Body of pancreas (tissue), 4 donors: ENCODE results near the gene THADA. TPM values are rescaled to one million over a fixed set of nuclear protein-coding genes. Genes with fewer than 3 reads are reported as not detected.

Source experiments
- ATAC-seq: fragments of 150-250 bp; one replicate; pipeline ENCODE4 v1.9.1; 2016
- DNase-seq, 4 donors: peaks; one replicate each; pipeline ENCODE4 v3.0.0-alpha.2; 2019
- H3K27ac ChIP-seq, 4 donors: fragments of 200-600 bp; sonication (generic); 1 replicate in 3 of 4; 2 replicates in 1 of 4; pipeline versions ENCODE4 v1.5.1 to v1.6.1; 2016 to 2019; ENCODE audit warnings: mild to moderate bottlenecking in 1 of 4, mixed read lengths in 1 of 4, moderate library complexity in 1 of 4
- H3K27me3 ChIP-seq, 2 donors: fragments of 200-600 bp; sonication (generic); one replicate each; pipeline ENCODE4 v1.6.0; 2016; ENCODE audit warnings: mild to moderate bottlenecking in 1 of 2
- H3K36me3 ChIP-seq, 2 donors: fragments of 200-600 bp; sonication (generic); replicated peaks in 1 of 2; 2 replicates each; pipeline ENCODE4 v1.5.1; 2016; ENCODE audit warnings: low read depth in 2 of 2; ENCODE audit not compliant: insufficient read depth in 1 of 2
- H3K4me1 ChIP-seq: fragments of 200-600 bp; sonication (generic); one replicate; pipeline ENCODE4 v1.6.0; 2016
- H3K4me3 ChIP-seq, 2 donors: fragments of 200-600 bp; sonication (generic); 1 replicate in 1 of 2; 2 replicates in 1 of 2; pipeline ENCODE4 v1.5.1; 2016 to 2019
- H3K9me3 ChIP-seq, 3 donors: fragments of 200-600 bp; sonication (generic); 1 replicate in 2 of 3; 2 replicates in 1 of 3; pipeline ENCODE4 v1.5.1; 2016
- POLR2A ChIP-seq, 3 donors: fragments of 450-650 bp; IDR thresholded peaks; one replicate each; pipeline ENCODE4 v1.6.1; 2016; ENCODE audit warnings: antibody characterized with exemption in 3 of 3, mild to moderate bottlenecking in 2 of 3
- WGBS, 2 donors: methylation state at CpG; one replicate each; pipeline ENCODE4 v1.1.5; 2017; 5-methylcytosine and 5-hydroxymethylcytosine counted together
- intact Hi-C: fragments of 100-400 bp; cut with DNase I; formaldehyde crosslinking; loops from one replicate; pipeline ENCODE4 v1.15.1; 2023
- total RNA-seq, 2 donors: library from RNA; depleted of rRNA; stranded (reverse); fragments of >200 nt; gene quantifications; one replicate each; pipeline ENCODE4 v1.1.0, GENCODE V29; 2016
- TF ChIP-seq, protein P1 (sequence below), 7 experiments: fragments of 450-650 bp in 4 of 7; fragments of 200-600 bp in 3 of 7; sonication (generic) in 3 of 7; IDR thresholded peaks; one replicate each; pipeline ENCODE4 v1.5.1; 2016 to 2019; ENCODE audit warnings: antibody characterized with exemption in 7 of 7

Gene THADA
- total RNA-seq, 2 donors from 2014 or later: 27.5 to 41.9 TPM

GRCh38 chr2:43279317-43279840, 316.5 kb downstream of the THADA start:
- Histone ChIP-seq H3K9me3 (peaks cover 0 to 3% (median 0%) of the 10 kb centered on the region in 3 donors), H3K4me1 (peaks cover 20% of the 10 kb centered on the region), H3K27ac (no peak overlapping the region), H3K4me3 (no peak overlapping the region), H3K36me3 (peaks cover 0 to 2% of the 10 kb centered on the region in 2 donors), H3K27me3 (no peaks in the 10 kb centered on the region)
- DNase-seq (no peak), ATAC-seq (no peak)
- intact Hi-C loops: no loop called here
- WGBS, 2 donors: 88 to 90% methylated on average over 8 of the region's 8 CpGs
- TF ChIP-seq POLR2A (IDR thresholded peaks at IDR 0.05): no peak
- TF ChIP-seq, protein P1, sequence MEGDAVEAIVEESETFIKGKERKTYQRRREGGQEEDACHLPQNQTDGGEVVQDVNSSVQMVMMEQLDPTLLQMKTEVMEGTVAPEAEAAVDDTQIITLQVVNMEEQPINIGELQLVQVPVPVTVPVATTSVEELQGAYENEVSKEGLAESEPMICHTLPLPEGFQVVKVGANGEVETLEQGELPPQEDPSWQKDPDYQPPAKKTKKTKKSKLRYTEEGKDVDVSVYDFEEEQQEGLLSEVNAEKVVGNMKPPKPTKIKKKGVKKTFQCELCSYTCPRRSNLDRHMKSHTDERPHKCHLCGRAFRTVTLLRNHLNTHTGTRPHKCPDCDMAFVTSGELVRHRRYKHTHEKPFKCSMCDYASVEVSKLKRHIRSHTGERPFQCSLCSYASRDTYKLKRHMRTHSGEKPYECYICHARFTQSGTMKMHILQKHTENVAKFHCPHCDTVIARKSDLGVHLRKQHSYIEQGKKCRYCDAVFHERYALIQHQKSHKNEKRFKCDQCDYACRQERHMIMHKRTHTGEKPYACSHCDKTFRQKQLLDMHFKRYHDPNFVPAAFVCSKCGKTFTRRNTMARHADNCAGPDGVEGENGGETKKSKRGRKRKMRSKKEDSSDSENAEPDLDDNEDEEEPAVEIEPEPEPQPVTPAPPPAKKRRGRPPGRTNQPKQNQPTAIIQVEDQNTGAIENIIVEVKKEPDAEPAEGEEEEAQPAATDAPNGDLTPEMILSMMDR (IDR thresholded peaks at IDR 0.05): no peak

- WGBS, 2 donors: 94 to 97% methylated on average over 10 of the region's 10 CpGs
- H3K4me1 ChIP-seq: peaks cover 20% of the 10 kb centered on the region
- DNase-seq (no peak), ATAC-seq (no peak)
- no peak overlapping the region for H3K27ac ChIP-seq
- no peak overlapping the region for H3K4me3 ChIP-seq
- no peak for TF ChIP-seq POLR2A (IDR thresholded peaks at IDR 0.05)
- TF ChIP-seq, protein P1 (IDR thresholded peaks at IDR 0.05): no peak
- H3K27me3 ChIP-seq: no peaks in the 10 kb centered on the region
- intact Hi-C loops: no loop called here
- H3K9me3 ChIP-seq: no peaks in the 10 kb centered on the region
- H3K36me3 ChIP-seq: peaks cover 0 to 2% of the 10 kb centered on the region in 2 donors
Observed at GRCh38 chr2:43278564-43279220, 317.1 kb downstream of the THADA start.

DNA sequence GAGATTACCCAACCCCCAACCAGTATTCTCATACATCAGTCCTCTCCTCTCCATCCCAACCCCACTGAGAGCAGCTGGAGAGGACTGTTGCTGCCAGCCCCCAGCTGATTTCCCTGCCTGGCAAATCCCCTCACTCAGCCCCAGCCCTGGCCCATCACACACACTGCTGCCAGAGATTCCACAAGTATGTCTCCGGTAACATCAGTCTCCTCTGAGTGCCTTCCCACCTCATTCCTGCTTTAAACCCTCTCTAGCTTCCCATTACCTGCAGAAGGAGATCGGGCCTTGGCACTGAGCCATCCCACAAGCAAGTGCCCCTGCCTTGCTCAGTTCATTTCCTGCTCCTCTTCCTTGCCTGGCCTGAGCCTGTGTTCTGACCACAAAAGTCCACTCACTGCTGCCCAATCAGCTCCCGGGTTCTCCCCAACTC, 318.9 kb downstream of the THADA start:
- DNase-seq: peak; percentile 36 to 66 (median 55)
- Histone ChIP-seq H3K27ac (peak overlapping the region in 3 of 4 donors; percentile 67 to 74 (median 69)), H3K4me1 (peaks cover 20% of the 10 kb centered on the region), H3K36me3 (no peaks in the 10 kb centered on the region), H3K4me3 (no peak overlapping the region), H3K27me3 (no peaks in the 10 kb centered on the region), H3K9me3 (no peaks in the 10 kb centered on the region)
- ATAC-seq: peak; percentile 41
- intact Hi-C loops: no loop called here
- TF ChIP-seq, protein P1 (IDR thresholded peaks at IDR 0.05): no peak
- TF ChIP-seq POLR2A (IDR thresholded peaks at IDR 0.05): no peak
- 56 to 57% methylated on average over 3 of the region's 3 CpGs for WGBS, 2 donors

DNA sequence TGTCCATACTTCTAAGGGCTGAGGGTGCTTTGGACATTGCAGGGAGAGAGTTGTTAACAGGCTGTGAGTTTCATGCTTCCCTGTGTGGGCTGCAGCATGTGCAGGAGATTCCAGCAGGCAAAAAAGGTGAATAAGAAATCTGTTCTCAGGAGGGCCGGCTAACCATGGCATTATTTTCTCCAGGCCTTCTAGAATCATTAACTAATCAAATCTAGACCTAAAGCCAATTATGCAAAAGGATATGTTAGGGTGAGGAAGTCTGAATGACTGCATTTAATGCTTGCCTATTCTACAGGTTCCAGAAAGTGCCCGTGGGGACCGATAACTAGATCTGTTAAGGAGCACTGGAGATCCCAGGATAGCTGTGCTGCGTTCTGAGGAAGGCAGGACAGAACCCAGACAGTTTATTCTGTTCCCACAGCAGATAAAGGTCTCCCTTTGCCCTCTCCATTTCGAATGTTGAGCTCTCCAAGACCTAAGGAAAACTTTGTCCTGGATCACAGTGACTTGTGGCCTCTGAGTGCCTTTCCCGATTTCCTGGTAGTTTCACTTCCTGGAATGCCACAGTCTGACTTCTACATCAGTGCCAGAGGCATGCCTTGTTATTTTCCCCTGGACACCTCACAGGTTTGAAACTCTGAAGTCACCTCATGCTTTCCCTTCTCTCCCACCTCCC, 319.4 kb downstream of the THADA start:
- 53 to 60% methylated on average over 6 of the region's 6 CpGs for WGBS, 2 donors
- DNase-seq (peak in 2 of 4 donors; percentile 19 to 28), ATAC-seq (peak; percentile 75)
- Histone ChIP-seq H3K36me3 (no peaks in the 10 kb centered on the region), H3K4me1 (peaks cover 20% of the 10 kb centered on the region), H3K9me3 (no peaks in the 10 kb centered on the region), H3K4me3 (no peak overlapping the region), H3K27ac (peak overlapping the region in 3 of 4 donors; percentile 67 to 74 (median 69)), H3K27me3 (no peaks in the 10 kb centered on the region)
- intact Hi-C loops: no loop called here
- TF ChIP-seq, protein P1 (IDR thresholded peaks at IDR 0.05): no peak
- TF ChIP-seq POLR2A (IDR thresholded peaks at IDR 0.05): peak in 1 of 3 donors; percentile 16
